IMR-90 (cell line): ENCODE results near the gene CASS4. TPM values are rescaled to one million over a fixed set of nuclear protein-coding genes. Genes with fewer than 3 reads are reported as not detected.

Source experiments
- ATAC-seq: fragments of 200-7000 bp; cut with Tn5 transposase; 2 replicates; pipeline ENCODE4 v1.9.1; 2020; ENCODE audit warnings: low read depth, mild to moderate bottlenecking, moderate library complexity
- BruUV-seq: library from RNA; stranded (reverse); fragments of 400-500 nt; replicated peaks from 2 replicates; lab custom pipeline; 2021; lab: Mats Ljungman, UMichigan
- CTCF ChIA-PET: fragments of 300-600 bp; formaldehyde crosslinking; extraction: SDS; loops from one replicate; lab custom pipeline; 2021; ENCODE audit warnings: antibody characterized with exemption; lab: Yijun Ruan, JAX
- POLR2A ChIA-PET: fragments of 300-600 bp; sonication (Branson Sonifier 250); formaldehyde crosslinking; loops from one replicate; lab custom pipeline; 2022; ENCODE audit warnings: antibody characterized with exemption; ENCODE audit not compliant: unreplicated experiment; lab: Charles Lee
- DNase-seq: peaks from one replicate; pipeline ENCODE4 v3.0.0; 2013
- H2AFZ ChIP-seq: replicated peaks from 2 replicates; pipeline ENCODE3; 2013; ENCODE audit warnings: low read length, mild to moderate bottlenecking; ENCODE audit not compliant: poor library complexity
- H2AK5ac ChIP-seq: 2 replicates; pipeline ENCODE4 v1.6.1; 2013; ENCODE audit warnings: low read depth, low read length, inconsistent platforms
- H2AK9ac ChIP-seq: replicated peaks from 2 replicates; pipeline ENCODE3; 2013; ENCODE audit warnings: mild to moderate bottlenecking, low read depth, low read length, moderate library complexity; ENCODE audit not compliant: poor library complexity
- H2BK120ac ChIP-seq: 2 replicates; pipeline ENCODE4 v1.6.1; 2013; ENCODE audit warnings: low read depth, low read length, inconsistent platforms
- H2BK15ac ChIP-seq: 3 replicates; pipeline ENCODE4 v1.6.1; 2013; ENCODE audit warnings: low read depth, low read length, inconsistent platforms
- H2BK20ac ChIP-seq: 2 replicates; pipeline ENCODE4 v1.6.1; 2013; ENCODE audit warnings: low read depth, mild to moderate bottlenecking, inconsistent platforms, low read length, moderate library complexity
- H2BK5ac ChIP-seq: 2 replicates; pipeline ENCODE4 v1.6.1; 2013; ENCODE audit warnings: mild to moderate bottlenecking, low read depth, low read length, inconsistent platforms; ENCODE audit not compliant: poor library complexity, severe bottlenecking
- H3K14ac ChIP-seq: replicated peaks from 2 replicates; pipeline ENCODE4 v1.6.1; 2013; ENCODE audit warnings: low read depth, low read length, inconsistent platforms
- H3K18ac ChIP-seq: 2 replicates; pipeline ENCODE4 v1.6.1; 2013; ENCODE audit warnings: low read depth, low read length, control low read depth
- H3K23ac ChIP-seq: 2 replicates; pipeline ENCODE4 v1.6.1; 2013; ENCODE audit warnings: low read depth, low read length, inconsistent platforms
- H3K27ac ChIP-seq: 2 replicates; pipeline ENCODE4 v1.5.1; 2013; ENCODE audit warnings: mild to moderate bottlenecking, control low read depth, low read length; ENCODE audit not compliant: insufficient read depth
- H3K27me3 ChIP-seq: 2 replicates; pipeline ENCODE4 v1.6.1; 2013; ENCODE audit warnings: low read length; ENCODE audit not compliant: control insufficient read depth, insufficient read depth
- H3K36me3 ChIP-seq: 2 replicates; pipeline ENCODE4 v1.6.1; 2013; ENCODE audit warnings: low read length, mixed read lengths; ENCODE audit not compliant: control insufficient read depth, insufficient read depth
- H3K4ac ChIP-seq: 2 replicates; pipeline ENCODE4 v1.6.1; 2013; ENCODE audit warnings: low read depth, low read length, inconsistent platforms
- H3K4me1 ChIP-seq: 2 replicates; pipeline ENCODE4 v1.6.1; 2013; ENCODE audit warnings: low read length, mixed read lengths; ENCODE audit not compliant: control insufficient read depth, insufficient read depth
- H3K4me2 ChIP-seq: 2 replicates; pipeline ENCODE4 v1.6.1; 2013; ENCODE audit warnings: low read depth, mild to moderate bottlenecking, control low read depth, low read length, moderate library complexity
- H3K4me3 ChIP-seq: 2 replicates; pipeline ENCODE4 v1.5.1; 2013; ENCODE audit warnings: low read depth, mild to moderate bottlenecking, control low read depth, low read length, moderate library complexity; ENCODE audit not compliant: insufficient read depth
- H3K56ac ChIP-seq: 2 replicates; pipeline ENCODE4 v1.6.1; 2013; ENCODE audit warnings: low read length, inconsistent platforms; ENCODE audit not compliant: insufficient read depth; ENCODE audit errors: extremely low read depth
- H3K79me1 ChIP-seq, 2 experiments: 2 replicates each; pipeline ENCODE4 v1.6.1; 2013; ENCODE audit warnings: low read length in 2 of 2, inconsistent platforms in 1 of 2, low read depth in 1 of 2
- H3K9ac ChIP-seq: 2 replicates; pipeline ENCODE4 v1.6.1; 2013; ENCODE audit warnings: low read depth, low read length, control low read depth
- H3K9me1 ChIP-seq: 2 replicates; pipeline ENCODE4 v1.6.1; 2013; ENCODE audit warnings: low read length, inconsistent platforms; ENCODE audit not compliant: insufficient read depth
- H3K9me3 ChIP-seq: 2 replicates; pipeline ENCODE4 v1.6.1; 2013; ENCODE audit warnings: low read length; ENCODE audit not compliant: control insufficient read depth, insufficient read depth
- H4K20me1 ChIP-seq: 2 replicates; pipeline ENCODE4 v1.6.1; 2013; ENCODE audit warnings: low read length, inconsistent platforms; ENCODE audit not compliant: insufficient read depth
- H4K5ac ChIP-seq: 2 replicates; pipeline ENCODE4 v1.6.1; 2013; ENCODE audit warnings: mild to moderate bottlenecking, low read depth, low read length, control low read depth
- H4K8ac ChIP-seq, 2 experiments: 2 replicates each; pipeline ENCODE4 v1.6.1; 2013; ENCODE audit warnings: low read depth in 2 of 2, low read length in 2 of 2, control low read depth in 1 of 2, inconsistent platforms in 1 of 2
- H4K91ac ChIP-seq: 2 replicates; pipeline ENCODE4 v1.6.1; 2013; ENCODE audit warnings: low read depth, low read length, inconsistent platforms; ENCODE audit not compliant: insufficient read depth
- CHD1 ChIP-seq: IDR thresholded peaks from 2 replicates; pipeline ENCODE4 v1.6.1; 2012; ENCODE audit warnings: low read depth, low read length, improper control_type of control experiment
- FOS ChIP-seq: fragments of 150-350 bp; IDR thresholded peaks from 2 replicates; pipeline ENCODE4 v1.6.1; 2016; ENCODE audit warnings: low read depth, low read length
- NFE2L2 ChIP-seq: fragments of 150-350 bp; IDR thresholded peaks from 2 replicates; pipeline ENCODE4 v1.6.1; 2016; ENCODE audit warnings: low read depth, mild to moderate bottlenecking, low read length
- RAD21 ChIP-seq: IDR thresholded peaks from 2 replicates; pipeline ENCODE4 v1.6.1; 2012; ENCODE audit warnings: low read length, improper control_type of control experiment
- RFX5 ChIP-seq: IDR thresholded peaks from 2 replicates; pipeline ENCODE4 v1.8.0; 2012; ENCODE audit warnings: low read depth, mild to moderate bottlenecking, low read length, moderate library complexity
- WGBS, 2 experiments: methylation state at CpG; one replicate each; pipeline versions ENCODE4 v1.1.5 to v1.1.7; 2013; ENCODE audit warnings: missing lambda C conversion rate in 2 of 2; ENCODE audit not compliant: insufficient read length in 1 of 2; ENCODE audit errors: extremely low coverage in 2 of 2; 5-methylcytosine and 5-hydroxymethylcytosine counted together
- dilution Hi-C: fragments of 300-500 bp; cut with HindIII; formaldehyde crosslinking; loops from one replicate; pipeline ENCODE4 v1.14.3; 2018; ENCODE audit warnings: low sequenced_read_pairs; ENCODE audit not compliant: unreplicated experiment
- in situ Hi-C: fragments of 300-500 bp; cut with MboI; formaldehyde crosslinking; loops from 3 replicates; pipeline ENCODE4 v1.14.3; 2019; ENCODE audit warnings: low sequenced_read_pairs, inconsistent platforms, mixed read lengths
- intact Hi-C: fragments of 100-400 bp; cut with micrococcal nuclease; formaldehyde crosslinking; loops from 2 replicates; pipeline ENCODE4 v1.10.0; 2022
- polyA plus RNA-seq, 3 experiments: library from polyadenylated mRNA; depleted of rRNA; stranded (reverse); fragments of >200 nt; gene quantifications; 2 replicates each; pipeline ENCODE4 v1.2.3, GENCODE V29; 2012; ENCODE audit warnings: low replicate concordance in 1 of 3
- total RNA-seq: library from RNA; depleted of rRNA; stranded (reverse); fragments of >200 nt; gene quantifications from 2 replicates; pipeline ENCODE4 v1.2.3, GENCODE V29; 2012

The CASS4 gene
- total and polyA plus RNA-seq, 2 of the 4 experiments (the other 2 are of a cell fraction), result 25.8 to 26.5 TPM

DNA sequence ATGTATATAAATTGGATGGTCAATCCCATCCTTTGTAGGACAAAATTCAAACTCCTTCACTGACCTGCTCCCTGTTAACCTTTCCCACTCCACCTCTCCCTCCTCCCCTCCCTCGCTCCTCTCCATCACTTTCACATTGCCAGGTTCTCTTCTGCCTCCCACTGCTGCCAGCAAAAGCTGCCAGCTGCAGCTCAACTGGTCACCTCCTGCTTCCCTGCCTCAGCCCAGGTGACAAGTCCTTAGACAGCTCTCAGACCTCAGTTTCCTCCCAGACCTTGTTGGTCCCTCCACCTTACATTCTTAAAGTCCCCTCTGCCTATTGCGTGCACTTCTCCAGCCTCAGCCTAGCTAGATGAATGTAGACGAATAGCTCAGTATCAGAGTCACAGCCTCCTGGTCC, 33.1 kb downstream of the CASS4 start:
- CTCF ChIA-PET, result no interaction called here

More for the DNA sequence above, 33.1 kb downstream of the CASS4 start:
- intact Hi-C loops (no loop called here), in situ Hi-C loops (no loop called here), dilution Hi-C loops (no loop called here)
- no peaks in the 10 kb centered on the region for H3K9me3 ChIP-seq
- no peak overlapping the region for H2AFZ ChIP-seq
- H3K4ac ChIP-seq, result peak overlapping the region; percentile 38
- H3K36me3 ChIP-seq, result peaks cover 11% of the 10 kb centered on the region; the same call in 1 of the 2 replicates
- peaks cover 8 to 36% of the 10 kb centered on the region in 2 experiments; a peak in 3 of 4 replicates for H3K79me1 ChIP-seq
- H3K4me3 ChIP-seq, result no peak overlapping the region
- peak overlapping the region; percentile 44 for H2BK120ac ChIP-seq
- WGBS, 2 experiments, result 100% methylated on average over 2 of the region's 3 CpGs; no CpG with 5 or more reads in 1 of the 2 experiments
- peak overlapping the region; percentile 43 to 56; a peak in 2 of 4 replicates for H4K8ac ChIP-seq
- peak overlapping the region; percentile 73 for H4K91ac ChIP-seq
- no peak overlapping the region for H3K4me2 ChIP-seq
- DNase-seq, result no peak
- peak overlapping the region; percentile 70 for H2BK20ac ChIP-seq
- peak overlapping the region; percentile 81 for H4K5ac ChIP-seq
- H3K56ac ChIP-seq, result no peak overlapping the region
- no peaks in the 10 kb centered on the region for H3K27me3 ChIP-seq
- H3K4me1 ChIP-seq, result peaks cover 24% of the 10 kb centered on the region
- H3K9me1 ChIP-seq, result peaks cover 19% of the 10 kb centered on the region
- H2BK5ac ChIP-seq, result no peak overlapping the region
- H3K18ac ChIP-seq, result no peak overlapping the region
- no TSS peak for BruUV-seq
- POLR2A ChIA-PET, result no interaction called here
- TF ChIP-seq RAD21 (no peak), FOS (no peak), CHD1 (no peak), NFE2L2 (no peak), RFX5 (no peak)
- peak overlapping the region; percentile 35 for H2AK9ac ChIP-seq
- no peak overlapping the region for H3K23ac ChIP-seq
- peak overlapping the region; percentile 25; the same call in 2 of the 3 replicates for H2BK15ac ChIP-seq
- H4K20me1 ChIP-seq, result no peaks in the 10 kb centered on the region
- no peak for ATAC-seq
- H2AK5ac ChIP-seq, result peak overlapping the region; percentile 30
- H3K9ac ChIP-seq, result no peak overlapping the region
- peak overlapping the region; percentile 2; the same call in 1 of the 2 replicates for H3K27ac ChIP-seq
- 0 out of 2 replicates have a peak overlapping the region, but pooled peaks have one; percentile 52 for H3K14ac ChIP-seq
